Calu3 (cell line): ENCODE measurements around the gene CACNA1H. TPM values are rescaled to one million over a fixed set of nuclear protein-coding genes. Genes with fewer than 3 reads are reported as not detected.
A peak's percentile ranks its signal among the peaks of the same experiment; 100 is the strongest.
"Not testable (repeated sequence)": the region's sequence is repeated elsewhere in the genome, so short reads cannot be mapped to it uniquely, and the experiment has no call there.

Source experiments
- BruUV-seq: library from RNA; stranded (reverse); fragments of 400-500 nt; replicated peaks from 2 replicates; lab custom pipeline; 2021; lab: Mats Ljungman, UMichigan
- CTCF ChIA-PET: fragments of 300-600 bp; sonication (Branson Sonifier 250); formaldehyde crosslinking; loops from one replicate; lab custom pipeline; 2022; ENCODE audit warnings: antibody characterized with exemption; lab: Charles Lee
- DNase-seq: peaks from one replicate; pipeline ENCODE4 v3.0.0; 2022
- H3K27ac Mint-ChIP-seq: one replicate; pipeline ENCODE4 v1.8.0; 2022; ENCODE audit warnings: mixed read lengths; ENCODE audit not compliant: unreplicated experiment
- H3K27me3 Mint-ChIP-seq: one replicate; pipeline ENCODE4 v1.8.0; 2022; ENCODE audit warnings: mixed read lengths; ENCODE audit not compliant: unreplicated experiment
- H3K36me3 Mint-ChIP-seq: one replicate; pipeline ENCODE4 v1.8.0; 2022; ENCODE audit warnings: mild to moderate bottlenecking, moderate library complexity, mixed read lengths; ENCODE audit not compliant: insufficient read depth, unreplicated experiment
- H3K4me1 Mint-ChIP-seq: one replicate; pipeline ENCODE4 v1.8.0; 2022; ENCODE audit warnings: mild to moderate bottlenecking, low read depth, mixed read lengths; ENCODE audit not compliant: unreplicated experiment
- H3K4me3 Mint-ChIP-seq: one replicate; pipeline ENCODE4 v1.8.0; 2022; ENCODE audit warnings: mild to moderate bottlenecking, low read depth, moderate library complexity, mixed read lengths; ENCODE audit not compliant: unreplicated experiment
- H3K9me3 Mint-ChIP-seq: one replicate; pipeline ENCODE4 v1.8.0; 2022; ENCODE audit warnings: low read depth, mixed read lengths; ENCODE audit not compliant: unreplicated experiment
- CTCF ChIP-seq: fragments of 200-600 bp; IDR thresholded peaks from one replicate; pipeline ENCODE4 v1.8.0; 2022; ENCODE audit warnings: antibody characterized with exemption; ENCODE audit not compliant: unreplicated experiment
- intact Hi-C: fragments of 100-400 bp; cut with micrococcal nuclease; formaldehyde crosslinking; loops from one replicate; pipeline ENCODE4 v1.10.0; 2022; ENCODE audit not compliant: unreplicated experiment
- total RNA-seq: library from RNA; stranded (reverse); gene quantifications from 2 replicates; pipeline ENCODE4 v1.2.3, GENCODE V29; 2022

CACNA1H gene
- total RNA-seq, 1 experiment from 2014 or later: not detected

- H3K27ac Mint-ChIP-seq: no peak overlapping the region
- TF ChIP-seq CTCF: no peak
- intact Hi-C loops: no loop called here
- DNase-seq: peak; percentile 31
- no TSS peak for BruUV-seq
- H3K36me3 Mint-ChIP-seq: no peaks in the 10 kb centered on the region
- H3K27me3 Mint-ChIP-seq: peaks cover 47% of the 10 kb centered on the region
- CTCF ChIA-PET: interaction anchor here (0.8 kb wide), 1 partner anchor 85 kb away, joined by 4 read pairs; no protein-coding TSS in a partner anchor
- H3K9me3 Mint-ChIP-seq: no peaks in the 10 kb centered on the region
- no peak overlapping the region for H3K4me3 Mint-ChIP-seq
- no peaks in the 10 kb centered on the region for H3K4me1 Mint-ChIP-seq
These were observed 92.0 kb downstream of the CACNA1H start for GRCh38 chr16:1244881-1245280.

- intact Hi-C loops: no loop called here
- CTCF ChIA-PET: interaction anchor here (0.8 kb wide), 1 partner anchor 84 kb away, joined by 4 read pairs; no protein-coding TSS in a partner anchor
- H3K4me1 Mint-ChIP-seq: no peaks in the 10 kb centered on the region
- no peak for TF ChIP-seq CTCF
- BruUV-seq: no TSS peak
- H3K27ac Mint-ChIP-seq: no peak overlapping the region
- H3K36me3 Mint-ChIP-seq: no peaks in the 10 kb centered on the region
- no peak overlapping the region for H3K4me3 Mint-ChIP-seq
- peaks cover 47% of the 10 kb centered on the region for H3K27me3 Mint-ChIP-seq
- no peak for DNase-seq
- no peaks in the 10 kb centered on the region for H3K9me3 Mint-ChIP-seq
These were observed 92.6 kb downstream of the CACNA1H start for GRCh38 chr16:1245452-1246020.

GRCh38 chr16:1247903-1248537, 95.1 kb downstream of the CACNA1H start:
- H3K4me1 Mint-ChIP-seq, BruUV-seq, H3K9me3 Mint-ChIP-seq, H3K4me3 Mint-ChIP-seq, DNase-seq, intact Hi-C loops, H3K36me3 Mint-ChIP-seq, H3K27ac Mint-ChIP-seq: not testable (repeated sequence)
- peaks cover 45% of the 10 kb centered on the region for H3K27me3 Mint-ChIP-seq
- CTCF ChIA-PET: interaction anchor here (1.2 kb wide), 1 partner anchor 29 kb away, joined by 3 read pairs; no protein-coding TSS in a partner anchor

- H3K4me1 Mint-ChIP-seq: not testable (repeated sequence)
These were observed 96.3 kb downstream of the CACNA1H start for GRCh38 chr16:1249031-1249755.

GRCh38 chr16:1253701-1254364, 100.9 kb downstream of the CACNA1H start:
- BruUV-seq, intact Hi-C loops, H3K4me1 Mint-ChIP-seq: not testable (repeated sequence)

More at GRCh38 chr16:1249031-1249755, 96.3 kb downstream of the CACNA1H start:
- H3K4me3 Mint-ChIP-seq, H3K27ac Mint-ChIP-seq, BruUV-seq, H3K36me3 Mint-ChIP-seq, DNase-seq, intact Hi-C loops, H3K9me3 Mint-ChIP-seq, CTCF ChIA-PET: not testable (repeated sequence)
- peaks cover 36% of the 10 kb centered on the region for H3K27me3 Mint-ChIP-seq

GRCh38 chr16:1254821-1255220, 101.9 kb downstream of the CACNA1H start:
- DNase-seq, H3K4me3 Mint-ChIP-seq, H3K4me1 Mint-ChIP-seq, intact Hi-C loops, BruUV-seq, CTCF ChIA-PET, H3K9me3 Mint-ChIP-seq, H3K27ac Mint-ChIP-seq: not testable (repeated sequence)
- Mint-ChIP-seq H3K27me3 (peaks cover 45% of the 10 kb centered on the region), H3K36me3 (peaks cover 12% of the 10 kb centered on the region)

More at GRCh38 chr16:1253701-1254364, 100.9 kb downstream of the CACNA1H start:
- DNase-seq, CTCF ChIA-PET, H3K9me3 Mint-ChIP-seq, H3K27ac Mint-ChIP-seq, H3K36me3 Mint-ChIP-seq, H3K4me3 Mint-ChIP-seq: not testable (repeated sequence)
- peaks cover 35% of the 10 kb centered on the region for H3K27me3 Mint-ChIP-seq

GRCh38 chr16:1255276-1256122, 102.6 kb downstream of the CACNA1H start, which contains the start of gene TPSD1:
Gene TPSD1, plus strand, starts transcription at chr16:1256069. Its CDS starts 212 bp downstream, at chr16:1256281.
- H3K27ac Mint-ChIP-seq, intact Hi-C loops, DNase-seq, H3K9me3 Mint-ChIP-seq, H3K4me3 Mint-ChIP-seq, BruUV-seq, H3K4me1 Mint-ChIP-seq, CTCF ChIA-PET: not testable (repeated sequence)
- Mint-ChIP-seq H3K36me3 (peaks cover 12% of the 10 kb centered on the region), H3K27me3 (peaks cover 51% of the 10 kb centered on the region)
